IMR-90 (cell line): ENCODE data around the gene PET100. TPM values are rescaled to one million over a fixed set of nuclear protein-coding genes. Genes with fewer than 3 reads are reported as not detected.

ENCODE experiments used
- ATAC-seq: fragments of 200-7000 bp; cut with Tn5 transposase; 2 replicates; pipeline ENCODE4 v1.9.1; 2020; ENCODE audit warnings: low read depth, mild to moderate bottlenecking, moderate library complexity
- BruUV-seq: library from RNA; stranded (reverse); fragments of 400-500 nt; replicated peaks from 2 replicates; lab custom pipeline; 2021; lab: Mats Ljungman, UMichigan
- CTCF ChIA-PET: fragments of 300-600 bp; formaldehyde crosslinking; extraction: SDS; loops from one replicate; lab custom pipeline; 2021; ENCODE audit warnings: antibody characterized with exemption; lab: Yijun Ruan, JAX
- POLR2A ChIA-PET: fragments of 300-600 bp; sonication (Branson Sonifier 250); formaldehyde crosslinking; loops from one replicate; lab custom pipeline; 2022; ENCODE audit warnings: antibody characterized with exemption; ENCODE audit not compliant: unreplicated experiment; lab: Charles Lee
- DNase-seq: peaks from one replicate; pipeline ENCODE4 v3.0.0; 2013
- H2AFZ ChIP-seq: replicated peaks from 2 replicates; pipeline ENCODE3; 2013; ENCODE audit warnings: low read length, mild to moderate bottlenecking; ENCODE audit not compliant: poor library complexity
- H2AK5ac ChIP-seq: 2 replicates; pipeline ENCODE4 v1.6.1; 2013; ENCODE audit warnings: low read depth, low read length, inconsistent platforms
- H2AK9ac ChIP-seq: replicated peaks from 2 replicates; pipeline ENCODE3; 2013; ENCODE audit warnings: mild to moderate bottlenecking, low read depth, low read length, moderate library complexity; ENCODE audit not compliant: poor library complexity
- H2BK120ac ChIP-seq: 2 replicates; pipeline ENCODE4 v1.6.1; 2013; ENCODE audit warnings: low read depth, low read length, inconsistent platforms
- H2BK15ac ChIP-seq: 3 replicates; pipeline ENCODE4 v1.6.1; 2013; ENCODE audit warnings: low read depth, low read length, inconsistent platforms
- H2BK20ac ChIP-seq: 2 replicates; pipeline ENCODE4 v1.6.1; 2013; ENCODE audit warnings: low read depth, mild to moderate bottlenecking, inconsistent platforms, low read length, moderate library complexity
- H2BK5ac ChIP-seq: 2 replicates; pipeline ENCODE4 v1.6.1; 2013; ENCODE audit warnings: mild to moderate bottlenecking, low read depth, low read length, inconsistent platforms; ENCODE audit not compliant: poor library complexity, severe bottlenecking
- H3K14ac ChIP-seq: replicated peaks from 2 replicates; pipeline ENCODE4 v1.6.1; 2013; ENCODE audit warnings: low read depth, low read length, inconsistent platforms
- H3K18ac ChIP-seq: 2 replicates; pipeline ENCODE4 v1.6.1; 2013; ENCODE audit warnings: low read depth, low read length, control low read depth
- H3K23ac ChIP-seq: 2 replicates; pipeline ENCODE4 v1.6.1; 2013; ENCODE audit warnings: low read depth, low read length, inconsistent platforms
- H3K27ac ChIP-seq: 2 replicates; pipeline ENCODE4 v1.5.1; 2013; ENCODE audit warnings: mild to moderate bottlenecking, control low read depth, low read length; ENCODE audit not compliant: insufficient read depth
- H3K27me3 ChIP-seq: 2 replicates; pipeline ENCODE4 v1.6.1; 2013; ENCODE audit warnings: low read length; ENCODE audit not compliant: control insufficient read depth, insufficient read depth
- H3K36me3 ChIP-seq: 2 replicates; pipeline ENCODE4 v1.6.1; 2013; ENCODE audit warnings: low read length, mixed read lengths; ENCODE audit not compliant: control insufficient read depth, insufficient read depth
- H3K4ac ChIP-seq: 2 replicates; pipeline ENCODE4 v1.6.1; 2013; ENCODE audit warnings: low read depth, low read length, inconsistent platforms
- H3K4me1 ChIP-seq: 2 replicates; pipeline ENCODE4 v1.6.1; 2013; ENCODE audit warnings: low read length, mixed read lengths; ENCODE audit not compliant: control insufficient read depth, insufficient read depth
- H3K4me2 ChIP-seq: 2 replicates; pipeline ENCODE4 v1.6.1; 2013; ENCODE audit warnings: low read depth, mild to moderate bottlenecking, control low read depth, low read length, moderate library complexity
- H3K4me3 ChIP-seq: 2 replicates; pipeline ENCODE4 v1.5.1; 2013; ENCODE audit warnings: low read depth, mild to moderate bottlenecking, control low read depth, low read length, moderate library complexity; ENCODE audit not compliant: insufficient read depth
- H3K56ac ChIP-seq: 2 replicates; pipeline ENCODE4 v1.6.1; 2013; ENCODE audit warnings: low read length, inconsistent platforms; ENCODE audit not compliant: insufficient read depth; ENCODE audit errors: extremely low read depth
- H3K79me1 ChIP-seq, 2 experiments: 2 replicates each; pipeline ENCODE4 v1.6.1; 2013; ENCODE audit warnings: low read length in 2 of 2, inconsistent platforms in 1 of 2, low read depth in 1 of 2
- H3K9ac ChIP-seq: 2 replicates; pipeline ENCODE4 v1.6.1; 2013; ENCODE audit warnings: low read depth, low read length, control low read depth
- H3K9me1 ChIP-seq: 2 replicates; pipeline ENCODE4 v1.6.1; 2013; ENCODE audit warnings: low read length, inconsistent platforms; ENCODE audit not compliant: insufficient read depth
- H3K9me3 ChIP-seq: 2 replicates; pipeline ENCODE4 v1.6.1; 2013; ENCODE audit warnings: low read length; ENCODE audit not compliant: control insufficient read depth, insufficient read depth
- H4K20me1 ChIP-seq: 2 replicates; pipeline ENCODE4 v1.6.1; 2013; ENCODE audit warnings: low read length, inconsistent platforms; ENCODE audit not compliant: insufficient read depth
- H4K5ac ChIP-seq: 2 replicates; pipeline ENCODE4 v1.6.1; 2013; ENCODE audit warnings: mild to moderate bottlenecking, low read depth, low read length, control low read depth
- H4K8ac ChIP-seq, 2 experiments: 2 replicates each; pipeline ENCODE4 v1.6.1; 2013; ENCODE audit warnings: low read depth in 2 of 2, low read length in 2 of 2, control low read depth in 1 of 2, inconsistent platforms in 1 of 2
- H4K91ac ChIP-seq: 2 replicates; pipeline ENCODE4 v1.6.1; 2013; ENCODE audit warnings: low read depth, low read length, inconsistent platforms; ENCODE audit not compliant: insufficient read depth
- BHLHE40 ChIP-seq: fragments of 150-350 bp; IDR thresholded peaks from 2 replicates; pipeline ENCODE4 v1.6.1; 2016; ENCODE audit warnings: mild to moderate bottlenecking, low read depth, low read length
- MAZ ChIP-seq: IDR thresholded peaks from 2 replicates; pipeline ENCODE4 v1.6.1; 2012; ENCODE audit warnings: low read depth, mild to moderate bottlenecking, low read length, improper control_type of control experiment, moderate library complexity, borderline replicate concordance
- POLR2A ChIP-seq: IDR thresholded peaks from 2 replicates; pipeline ENCODE4 v1.6.1; 2012; ENCODE audit warnings: mild to moderate bottlenecking, low read depth, low read length
- RAD21 ChIP-seq: IDR thresholded peaks from 2 replicates; pipeline ENCODE4 v1.6.1; 2012; ENCODE audit warnings: low read length, improper control_type of control experiment
- RCOR1 ChIP-seq: IDR thresholded peaks from 2 replicates; pipeline ENCODE4 v1.6.1; 2012; ENCODE audit warnings: mild to moderate bottlenecking, low read length, improper control_type of control experiment; ENCODE audit not compliant: insufficient replicate concordance
- RFX5 ChIP-seq: IDR thresholded peaks from 2 replicates; pipeline ENCODE4 v1.8.0; 2012; ENCODE audit warnings: low read depth, mild to moderate bottlenecking, low read length, moderate library complexity
- SMC3 ChIP-seq: fragments of 150-350 bp; IDR thresholded peaks from 2 replicates; pipeline ENCODE4 v1.6.1; 2016; ENCODE audit warnings: low read depth, mild to moderate bottlenecking, antibody characterized with exemption, low read length, moderate library complexity
- USF2 ChIP-seq: fragments of 150-350 bp; IDR thresholded peaks from 2 replicates; pipeline ENCODE4 v1.6.1; 2017; ENCODE audit warnings: mild to moderate bottlenecking, antibody characterized with exemption, low read length, low read depth
- WGBS, 2 experiments: methylation state at CpG; one replicate each; pipeline versions ENCODE4 v1.1.5 to v1.1.7; 2013; ENCODE audit warnings: missing lambda C conversion rate in 2 of 2; ENCODE audit not compliant: insufficient read length in 1 of 2; ENCODE audit errors: extremely low coverage in 2 of 2; 5-methylcytosine and 5-hydroxymethylcytosine counted together
- dilution Hi-C: fragments of 300-500 bp; cut with HindIII; formaldehyde crosslinking; loops from one replicate; pipeline ENCODE4 v1.14.3; 2018; ENCODE audit warnings: low sequenced_read_pairs; ENCODE audit not compliant: unreplicated experiment
- in situ Hi-C: fragments of 300-500 bp; cut with MboI; formaldehyde crosslinking; loops from 3 replicates; pipeline ENCODE4 v1.14.3; 2019; ENCODE audit warnings: low sequenced_read_pairs, inconsistent platforms, mixed read lengths
- intact Hi-C: fragments of 100-400 bp; cut with micrococcal nuclease; formaldehyde crosslinking; loops from 2 replicates; pipeline ENCODE4 v1.10.0; 2022
- polyA plus RNA-seq, 3 experiments: library from polyadenylated mRNA; depleted of rRNA; stranded (reverse); fragments of >200 nt; gene quantifications; 2 replicates each; pipeline ENCODE4 v1.2.3, GENCODE V29; 2012; ENCODE audit warnings: low replicate concordance in 1 of 3
- total RNA-seq: library from RNA; depleted of rRNA; stranded (reverse); fragments of >200 nt; gene quantifications from 2 replicates; pipeline ENCODE4 v1.2.3, GENCODE V29; 2012
- TF ChIP-seq, protein P1 (sequence below): fragments of 150-350 bp; IDR thresholded peaks from 2 replicates; pipeline ENCODE4 v1.6.1; 2016; ENCODE audit warnings: low read depth, mild to moderate bottlenecking, low read length, moderate library complexity, borderline replicate concordance

PET100 gene
- total and polyA plus RNA-seq, 2 of the 4 experiments (the other 2 are of a cell fraction) = 1.4 to 31.4 TPM

DNA sequence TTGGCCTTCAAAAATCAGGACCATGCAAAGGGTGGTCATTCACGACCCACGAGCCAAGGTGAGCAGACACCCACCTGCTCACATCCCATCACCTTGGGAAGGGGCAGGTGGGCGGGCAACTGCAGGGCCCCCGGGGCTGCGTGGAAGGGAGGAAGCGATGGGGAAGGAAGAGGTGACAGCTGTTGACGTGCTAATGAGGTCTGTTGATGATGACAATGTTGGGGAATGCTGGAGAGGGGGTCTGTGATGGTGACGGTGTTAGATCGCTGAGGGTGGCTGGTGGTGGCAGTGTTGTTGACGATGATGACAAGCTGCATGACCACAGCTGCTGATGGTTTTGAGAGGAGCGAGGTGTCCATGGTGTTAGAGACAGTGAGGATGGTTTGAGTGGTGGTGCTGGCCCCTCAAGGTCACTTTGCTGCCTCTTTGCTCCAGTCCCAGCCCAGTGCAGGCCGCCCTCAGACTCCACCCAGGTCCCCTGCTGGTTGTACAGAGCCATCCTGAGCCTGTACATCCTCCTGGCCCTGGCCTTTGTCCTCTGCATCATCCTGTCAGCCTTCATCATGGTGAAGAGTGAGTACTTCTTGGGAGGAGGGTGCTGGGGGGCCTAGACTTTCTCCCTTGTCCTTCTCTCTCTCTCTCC lies 48.2 kb downstream of the PET100 start:
- no TSS peak for BruUV-seq
- Histone ChIP-seq H4K20me1 (peaks cover 4% of the 10 kb centered on the region), H3K14ac (no peak overlapping the region), H3K23ac (no peak overlapping the region), H3K79me1 (peaks cover 0 to 20% of the 10 kb centered on the region in 2 experiments; a peak in 3 of 4 replicates), H4K8ac (no peak overlapping the region), H4K5ac (no peak overlapping the region), H3K4ac (no peak overlapping the region), H3K56ac (no peak overlapping the region), H3K18ac (no peak overlapping the region), H3K27ac (no peak overlapping the region), H3K27me3 (peaks cover 11% of the 10 kb centered on the region), H2BK15ac (no peak overlapping the region), H3K4me3 (no peak overlapping the region), H3K9ac (no peak overlapping the region), H3K9me1 (peaks cover 3% of the 10 kb centered on the region), H2BK120ac (no peak overlapping the region), H3K4me2 (no peak overlapping the region), H2AK5ac (no peak overlapping the region), H3K36me3 (peaks cover 6% of the 10 kb centered on the region; the same call in 1 of the 2 replicates), H2BK5ac (no peak overlapping the region), H2AFZ (peak overlapping the region; percentile 63), H4K91ac (no peak overlapping the region), H3K9me3 (peaks cover 4% of the 10 kb centered on the region; the same call in 1 of the 2 replicates), H3K4me1 (peaks cover 4% of the 10 kb centered on the region; the same call in 1 of the 2 replicates), H2BK20ac (no peak overlapping the region), H2AK9ac (no peak overlapping the region)
- intact Hi-C loops (no loop called here), in situ Hi-C loops (no loop called here), dilution Hi-C loops (no loop called here)
- DNase-seq (no peak), ATAC-seq (no peak)
- CTCF ChIA-PET = no interaction called here
- 45% methylated on average over 4 of the region's 12 CpGs; no CpG with 5 or more reads in 1 of the 2 experiments for WGBS, 2 experiments
- POLR2A ChIA-PET = no interaction called here
- TF ChIP-seq RCOR1 (no peak), BHLHE40 (no peak), POLR2A (no peak), USF2 (no peak), MAZ (no peak), RAD21 (no peak), SMC3 (no peak), RFX5 (no peak)
- TF ChIP-seq, protein P1, sequence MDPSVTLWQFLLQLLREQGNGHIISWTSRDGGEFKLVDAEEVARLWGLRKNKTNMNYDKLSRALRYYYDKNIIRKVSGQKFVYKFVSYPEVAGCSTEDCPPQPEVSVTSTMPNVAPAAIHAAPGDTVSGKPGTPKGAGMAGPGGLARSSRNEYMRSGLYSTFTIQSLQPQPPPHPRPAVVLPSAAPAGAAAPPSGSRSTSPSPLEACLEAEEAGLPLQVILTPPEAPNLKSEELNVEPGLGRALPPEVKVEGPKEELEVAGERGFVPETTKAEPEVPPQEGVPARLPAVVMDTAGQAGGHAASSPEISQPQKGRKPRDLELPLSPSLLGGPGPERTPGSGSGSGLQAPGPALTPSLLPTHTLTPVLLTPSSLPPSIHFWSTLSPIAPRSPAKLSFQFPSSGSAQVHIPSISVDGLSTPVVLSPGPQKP = no peak
